ENCODE results near the gene TLE5. TPM values are rescaled to one million over a fixed set of nuclear protein-coding genes. Genes with fewer than 3 reads are reported as not detected.

Gene TLE5
- 105 and 180 TPM in 2 replicates for total RNA-seq

GRCh38 chr19:3062165-3063105, at the start of gene TLE5:
TLE5 (minus strand) TSS chr19:3062495; CDS start chr19:3062200, 295 bp downstream.

GRCh38 chr19:3029065-3029923, 33.0 kb downstream of the TLE5 start, which contains the start of gene TLE2:
TLE2 (minus strand) TSS chr19:3029280; CDS start chr19:3028904, 376 bp downstream.

Other genes with a start within 250 kb of the TLE5 start
- 5.8 and 6.1 TPM in 2 replicates for gene ZNF554, start 242.6 kb downstream of the TLE5 start, total RNA-seq
- 6.0 and 8.7 TPM in 2 replicates for gene ZNF555, start 221.0 kb downstream of the TLE5 start, total RNA-seq
- not detected in 2 replicates for gene ZNF556, start 195.2 kb downstream of the TLE5 start, total RNA-seq
- 4.1 and 4.4 TPM in 2 replicates for gene ZNF57, start 161.6 kb downstream of the TLE5 start, total RNA-seq
- 4.0 and 6.5 TPM in 2 replicates for gene ZNF77, start 117.5 kb downstream of the TLE5 start, total RNA-seq
- gene TLE6, start 84.9 kb downstream of the TLE5 start, total RNA-seq: 0.87 and 1.5 TPM in 2 replicates
- 1.2 and 3.6 TPM in 2 replicates for gene TLE2, start 33.2 kb downstream of the TLE5 start, total RNA-seq
- gene GNA11, start 31.9 kb upstream of the TLE5 start, total RNA-seq: 48.0 and 73.6 TPM in 2 replicates
- gene GNA15, start 73.5 kb upstream of the TLE5 start, total RNA-seq: under 0.01 and 0.17 TPM in 2 replicates
- under 0.01 TPM in 1 of 2 replicates, not detected in the other for gene S1PR4, start 116.3 kb upstream of the TLE5 start, total RNA-seq
- 50.0 and 55.0 TPM in 2 replicates for gene NCLN, start 123.4 kb upstream of the TLE5 start, total RNA-seq
- 0.17 TPM in 1 of 2 replicates, not detected in the other for gene CELF5, start 162.2 kb upstream of the TLE5 start, total RNA-seq